PFSK-1 (cell line): ENCODE data around the gene NXPE4.

Experiments used
- FOXP2 ChIP-seq: optimal IDR thresholded peaks from 2 replicates; pipeline ENCODE3; 2011; ENCODE audit warnings: borderline replicate concordance, control low read depth, inconsistent platforms; ENCODE audit not compliant: insufficient read depth; ENCODE audit errors: extremely low read length, extremely low read depth
- POLR2AphosphoS5 ChIP-seq: IDR thresholded peaks from 2 replicates; pipeline ENCODE4 v1.6.1; 2012; ENCODE audit warnings: low read depth, mild to moderate bottlenecking, control low read depth, low read length, moderate library complexity
- SIN3A ChIP-seq: IDR thresholded peaks from 2 replicates; pipeline ENCODE4 v1.6.1; 2012; ENCODE audit warnings: mild to moderate bottlenecking, low read length, moderate library complexity, borderline replicate concordance; ENCODE audit not compliant: insufficient read depth
- TAF1 ChIP-seq: IDR thresholded peaks from 2 replicates; pipeline ENCODE4 v1.6.1; 2012; ENCODE audit warnings: low read length, control low read depth, borderline replicate concordance; ENCODE audit not compliant: insufficient read depth
- TF ChIP-seq, protein P1 (sequence below), 2 experiments: IDR thresholded peaks; 2 replicates each; pipeline versions ENCODE4 v1.6.1 to v1.8.0; 2011 to 2012; ENCODE audit warnings: low read depth in 2 of 2, low read length in 2 of 2, control low read depth in 1 of 2, inconsistent platforms in 1 of 2, mild to moderate bottlenecking in 1 of 2, moderate library complexity in 1 of 2; ENCODE audit not compliant: insufficient read depth in 1 of 2

Gene NXPE4

DNA sequence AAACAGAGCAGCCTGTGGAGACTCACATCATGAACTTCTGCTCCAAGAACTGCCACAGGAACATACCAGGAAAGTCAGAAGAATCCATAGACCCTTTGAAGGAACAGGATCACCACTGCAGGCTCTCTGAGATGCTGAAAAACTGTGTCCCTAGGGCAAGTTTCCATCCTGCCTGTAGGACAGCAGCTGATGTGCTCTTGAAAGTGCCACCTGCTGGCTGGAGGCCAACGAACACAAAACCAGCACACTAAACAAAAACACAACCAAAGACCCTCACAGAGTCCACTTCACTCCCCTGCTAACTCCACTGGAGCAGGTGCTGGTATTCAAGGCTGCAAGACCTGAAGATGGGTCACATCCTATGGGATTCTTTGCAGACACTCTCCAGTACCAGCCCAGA lies 23.9 kb downstream of the NXPE4 start:
- TF ChIP-seq SIN3A (no peak), FOXP2 (no peak), TAF1 (no peak), POLR2AphosphoS5 (no peak)
- TF ChIP-seq, protein P1, sequence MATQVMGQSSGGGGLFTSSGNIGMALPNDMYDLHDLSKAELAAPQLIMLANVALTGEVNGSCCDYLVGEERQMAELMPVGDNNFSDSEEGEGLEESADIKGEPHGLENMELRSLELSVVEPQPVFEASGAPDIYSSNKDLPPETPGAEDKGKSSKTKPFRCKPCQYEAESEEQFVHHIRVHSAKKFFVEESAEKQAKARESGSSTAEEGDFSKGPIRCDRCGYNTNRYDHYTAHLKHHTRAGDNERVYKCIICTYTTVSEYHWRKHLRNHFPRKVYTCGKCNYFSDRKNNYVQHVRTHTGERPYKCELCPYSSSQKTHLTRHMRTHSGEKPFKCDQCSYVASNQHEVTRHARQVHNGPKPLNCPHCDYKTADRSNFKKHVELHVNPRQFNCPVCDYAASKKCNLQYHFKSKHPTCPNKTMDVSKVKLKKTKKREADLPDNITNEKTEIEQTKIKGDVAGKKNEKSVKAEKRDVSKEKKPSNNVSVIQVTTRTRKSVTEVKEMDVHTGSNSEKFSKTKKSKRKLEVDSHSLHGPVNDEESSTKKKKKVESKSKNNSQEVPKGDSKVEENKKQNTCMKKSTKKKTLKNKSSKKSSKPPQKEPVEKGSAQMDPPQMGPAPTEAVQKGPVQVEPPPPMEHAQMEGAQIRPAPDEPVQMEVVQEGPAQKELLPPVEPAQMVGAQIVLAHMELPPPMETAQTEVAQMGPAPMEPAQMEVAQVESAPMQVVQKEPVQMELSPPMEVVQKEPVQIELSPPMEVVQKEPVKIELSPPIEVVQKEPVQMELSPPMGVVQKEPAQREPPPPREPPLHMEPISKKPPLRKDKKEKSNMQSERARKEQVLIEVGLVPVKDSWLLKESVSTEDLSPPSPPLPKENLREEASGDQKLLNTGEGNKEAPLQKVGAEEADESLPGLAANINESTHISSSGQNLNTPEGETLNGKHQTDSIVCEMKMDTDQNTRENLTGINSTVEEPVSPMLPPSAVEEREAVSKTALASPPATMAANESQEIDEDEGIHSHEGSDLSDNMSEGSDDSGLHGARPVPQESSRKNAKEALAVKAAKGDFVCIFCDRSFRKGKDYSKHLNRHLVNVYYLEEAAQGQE (IDR thresholded peaks at IDR 0.05; ENCODE audit: insufficient read depth in 1 of 2, low read depth in 2 of 2, low read length in 2 of 2), result no peak

DNA sequence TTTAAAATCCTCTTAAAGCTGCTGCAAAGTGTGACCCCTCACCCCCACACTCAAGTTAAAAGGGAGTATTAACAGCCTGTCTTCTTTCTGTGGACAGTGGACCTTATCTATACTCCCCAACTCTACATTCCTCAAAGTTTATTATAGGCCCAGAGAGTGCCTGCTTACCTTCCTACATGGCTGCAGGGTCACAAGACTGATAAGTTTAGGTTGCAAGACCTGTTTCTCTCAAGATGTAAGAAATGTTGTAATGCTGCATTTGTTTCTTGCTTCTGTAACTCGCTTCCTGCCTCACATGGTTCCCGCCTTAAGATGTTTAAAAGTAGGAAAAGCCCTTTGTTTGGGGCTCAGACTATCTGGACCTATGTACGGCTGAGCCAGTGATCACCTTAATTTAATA lies 25.8 kb downstream of the NXPE4 start:
- no peak for TF ChIP-seq POLR2AphosphoS5
- TF ChIP-seq SIN3A, result no peak
- no peak for TF ChIP-seq FOXP2
- TF ChIP-seq, protein P1 (IDR thresholded peaks at IDR 0.05; ENCODE audit: insufficient read depth in 1 of 2, low read depth in 2 of 2, low read length in 2 of 2), result no peak
- no peak for TF ChIP-seq TAF1

DNA sequence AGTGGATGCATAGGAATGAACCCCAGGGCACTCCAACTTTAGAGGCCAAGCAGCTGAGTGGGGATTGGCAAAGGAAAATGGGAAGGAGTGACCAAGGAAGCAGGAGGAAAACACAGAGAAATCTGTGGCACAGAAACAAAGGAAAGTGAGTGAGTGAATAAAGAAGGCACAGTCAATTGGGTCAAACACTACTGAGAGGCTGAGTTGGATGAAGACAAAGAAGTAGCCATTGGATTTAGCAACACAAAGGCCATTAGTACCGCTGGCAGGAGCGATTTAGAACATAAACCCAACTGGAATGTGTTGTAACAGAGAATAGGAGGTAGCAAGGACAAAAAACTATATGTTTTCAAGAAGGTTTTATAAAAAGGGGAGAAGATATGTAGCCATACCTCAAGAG lies 29.3 kb downstream of the NXPE4 start:
- TF ChIP-seq TAF1 (no peak), SIN3A (no peak), FOXP2 (no peak), POLR2AphosphoS5 (no peak)
- TF ChIP-seq, protein P1 (IDR thresholded peaks at IDR 0.05; ENCODE audit: insufficient read depth in 1 of 2, low read depth in 2 of 2, low read length in 2 of 2), result no peak

DNA sequence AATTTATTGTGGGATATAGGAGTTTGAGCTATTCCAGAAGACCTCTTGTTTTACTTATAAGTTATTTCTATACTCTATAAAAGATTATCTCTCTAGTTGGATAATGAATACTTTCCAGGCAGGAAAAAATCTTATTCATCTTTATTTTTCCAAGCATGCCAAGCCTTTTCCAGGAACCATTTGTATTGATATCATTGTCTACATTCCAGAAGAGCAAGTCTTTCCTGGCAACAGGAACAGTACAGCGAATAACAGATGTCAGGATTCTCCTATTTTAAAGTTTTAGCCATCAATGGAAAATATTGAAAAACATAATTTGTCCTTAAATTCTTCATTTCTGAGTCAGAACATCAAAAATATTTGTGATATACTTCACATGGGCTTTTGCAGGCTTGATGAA lies 30.8 kb downstream of the NXPE4 start:
- TF ChIP-seq, protein P1 (IDR thresholded peaks at IDR 0.05; ENCODE audit: insufficient read depth in 1 of 2, low read depth in 2 of 2, low read length in 2 of 2), result no peak
- no peak for TF ChIP-seq FOXP2
- no peak for TF ChIP-seq POLR2AphosphoS5
- TF ChIP-seq TAF1, result no peak

DNA sequence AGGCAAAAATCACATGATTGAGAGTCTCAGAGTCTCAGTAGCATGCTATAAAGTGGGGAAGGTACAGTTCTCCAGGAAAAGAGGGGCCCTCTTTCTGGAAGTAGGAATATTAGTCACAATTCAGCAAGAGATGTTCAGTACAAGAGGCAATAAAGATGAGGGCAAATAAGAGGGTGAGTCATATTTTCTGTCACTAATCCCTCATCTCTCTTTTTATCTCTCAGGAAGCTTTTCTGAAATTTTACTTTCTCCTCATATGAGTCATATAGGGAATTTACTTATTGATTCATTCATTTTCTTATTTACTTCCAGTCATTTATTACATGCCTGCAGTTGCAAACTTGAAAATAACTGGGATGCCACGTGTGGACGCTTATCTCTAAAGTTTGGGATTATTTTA lies 32.5 kb downstream of the NXPE4 start:
- TF ChIP-seq, protein P1 (IDR thresholded peaks at IDR 0.05; ENCODE audit: insufficient read depth in 1 of 2, low read depth in 2 of 2, low read length in 2 of 2), result no peak
- no peak for TF ChIP-seq FOXP2
